ENCODE results near the gene TXNRD3. TPM values are rescaled to one million over a fixed set of nuclear protein-coding genes. Genes with fewer than 3 reads are reported as not detected.

TXNRD3 gene
- polyA plus RNA-seq, 2 of the 4 experiments (the other 2 are of a cell fraction): 4.6 to 5.8 TPM

DNA sequence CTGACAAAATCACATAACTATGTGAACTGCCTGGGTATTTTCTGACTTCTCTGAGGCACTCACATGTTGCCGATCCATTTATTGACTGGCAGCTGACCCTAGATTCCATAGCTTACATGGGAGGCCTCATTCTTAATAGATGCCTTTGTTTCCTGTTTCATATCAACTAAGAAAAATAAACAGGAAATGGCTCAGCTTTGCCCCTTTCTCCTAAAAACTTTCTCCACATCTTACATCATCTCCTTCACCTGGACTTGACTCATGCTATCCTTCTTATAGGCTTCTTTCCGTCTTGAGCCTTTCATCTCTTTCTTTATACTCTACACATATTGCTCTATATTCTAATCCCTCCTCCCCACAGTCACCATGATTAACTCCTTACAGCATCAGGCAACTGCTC lies 38.0 kb downstream of the TXNRD3 start:
- 91% methylated on average over 2 of the region's 2 CpGs for WGBS (ENCODE audit: missing lambda C conversion rate)
- no peak for FAIRE-seq
- Histone ChIP-seq H3K4me1 (no peaks in the 10 kb centered on the region), H3K4me3 (no peak overlapping the region), H3K9me3 (no peaks in the 10 kb centered on the region), H3K4me2 (no peak overlapping the region), H3K27ac (no peak overlapping the region)
- ChIA-PET CTCF (no interaction called here), POLR2A (no interaction called here)
- ATAC-seq: no peak
- TF ChIP-seq NPAS2 (CRISPR knock-in tag; IDR thresholded peaks at IDR 0.05; ENCODE audit: borderline replicate concordance) (no peak), FOSL2 (IDR thresholded peaks at IDR 0.05) (no peak), FOSL2 (CRISPR knock-in tag; IDR thresholded peaks at IDR 0.05) (no peak), ZNF302 (CRISPR knock-in tag; IDR thresholded peaks at IDR 0.05) (no peak), JUNB (IDR thresholded peaks at IDR 0.05) (no peak), TFCP2L1 (CRISPR knock-in tag; IDR thresholded peaks at IDR 0.05) (no peak), HOXA7 (CRISPR knock-in tag; IDR thresholded peaks at IDR 0.05) (no peak), GATA3 (IDR thresholded peaks at IDR 0.05; ENCODE audit: borderline replicate concordance) (no peak)
- TF ChIP-seq, protein P1, sequence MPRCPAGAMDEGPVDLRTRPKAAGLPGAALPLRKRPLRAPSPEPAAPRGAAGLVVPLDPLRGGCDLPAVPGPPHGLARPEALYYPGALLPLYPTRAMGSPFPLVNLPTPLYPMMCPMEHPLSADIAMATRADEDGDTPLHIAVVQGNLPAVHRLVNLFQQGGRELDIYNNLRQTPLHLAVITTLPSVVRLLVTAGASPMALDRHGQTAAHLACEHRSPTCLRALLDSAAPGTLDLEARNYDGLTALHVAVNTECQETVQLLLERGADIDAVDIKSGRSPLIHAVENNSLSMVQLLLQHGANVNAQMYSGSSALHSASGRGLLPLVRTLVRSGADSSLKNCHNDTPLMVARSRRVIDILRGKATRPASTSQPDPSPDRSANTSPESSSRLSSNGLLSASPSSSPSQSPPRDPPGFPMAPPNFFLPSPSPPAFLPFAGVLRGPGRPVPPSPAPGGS (IDR thresholded peaks at IDR 0.05): no peak
- TF ChIP-seq, protein P2, sequence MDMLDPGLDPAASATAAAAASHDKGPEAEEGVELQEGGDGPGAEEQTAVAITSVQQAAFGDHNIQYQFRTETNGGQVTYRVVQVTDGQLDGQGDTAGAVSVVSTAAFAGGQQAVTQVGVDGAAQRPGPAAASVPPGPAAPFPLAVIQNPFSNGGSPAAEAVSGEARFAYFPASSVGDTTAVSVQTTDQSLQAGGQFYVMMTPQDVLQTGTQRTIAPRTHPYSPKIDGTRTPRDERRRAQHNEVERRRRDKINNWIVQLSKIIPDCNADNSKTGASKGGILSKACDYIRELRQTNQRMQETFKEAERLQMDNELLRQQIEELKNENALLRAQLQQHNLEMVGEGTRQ (IDR thresholded peaks at IDR 0.05): no peak
- DNase-seq (ENCODE audit: low read depth in 1 of 2, low spot score in 1 of 2): no peak

DNA sequence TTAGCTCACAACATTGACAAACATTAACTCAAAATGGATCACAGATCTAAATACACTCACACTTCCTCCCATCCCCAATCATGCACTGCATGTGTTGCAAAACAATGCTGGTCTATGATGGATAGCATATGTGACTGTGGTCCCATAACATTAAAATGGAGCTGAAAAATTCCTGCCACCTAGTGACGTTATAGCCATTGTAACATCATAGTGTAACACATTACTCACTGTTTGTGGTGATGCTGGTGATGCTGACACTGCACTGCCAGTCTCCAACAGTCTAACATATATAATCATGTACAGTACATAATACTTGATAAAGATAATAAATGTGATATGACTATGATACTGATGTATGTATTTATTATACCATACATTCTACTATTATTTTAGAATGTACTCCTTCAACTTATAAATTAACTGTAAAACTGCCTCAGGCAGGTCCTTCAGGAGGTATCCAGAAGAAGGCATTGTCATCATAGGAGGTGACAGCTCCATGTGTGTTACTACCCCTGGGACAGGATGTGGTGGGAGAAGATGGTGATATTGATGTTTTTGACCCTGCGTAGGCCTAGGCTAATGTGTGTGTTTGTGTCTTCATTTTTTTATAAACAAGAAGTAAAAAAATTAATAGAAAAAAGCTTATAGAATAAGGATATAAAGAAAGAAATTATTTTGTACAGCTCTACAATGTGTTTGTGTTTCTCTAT lies 41.3 kb downstream of the TXNRD3 start:
- H3K4me3 ChIP-seq: no peak overlapping the region
- ChIA-PET CTCF (no interaction called here), POLR2A (no interaction called here)
- H3K27ac ChIP-seq: no peak overlapping the region
- 57% methylated on average over 2 of the region's 2 CpGs for WGBS (ENCODE audit: missing lambda C conversion rate)
- ATAC-seq (no peak), DNase-seq (ENCODE audit: low read depth in 1 of 2, low spot score in 1 of 2) (no peak), FAIRE-seq (no peak)
- no peak overlapping the region for H3K4me2 ChIP-seq
- no peaks in the 10 kb centered on the region for H3K9me3 ChIP-seq
- no peak for TF ChIP-seq TP53 (CRISPR knock-in tag; IDR thresholded peaks at IDR 0.05)
- no peaks in the 10 kb centered on the region for H3K4me1 ChIP-seq

DNA sequence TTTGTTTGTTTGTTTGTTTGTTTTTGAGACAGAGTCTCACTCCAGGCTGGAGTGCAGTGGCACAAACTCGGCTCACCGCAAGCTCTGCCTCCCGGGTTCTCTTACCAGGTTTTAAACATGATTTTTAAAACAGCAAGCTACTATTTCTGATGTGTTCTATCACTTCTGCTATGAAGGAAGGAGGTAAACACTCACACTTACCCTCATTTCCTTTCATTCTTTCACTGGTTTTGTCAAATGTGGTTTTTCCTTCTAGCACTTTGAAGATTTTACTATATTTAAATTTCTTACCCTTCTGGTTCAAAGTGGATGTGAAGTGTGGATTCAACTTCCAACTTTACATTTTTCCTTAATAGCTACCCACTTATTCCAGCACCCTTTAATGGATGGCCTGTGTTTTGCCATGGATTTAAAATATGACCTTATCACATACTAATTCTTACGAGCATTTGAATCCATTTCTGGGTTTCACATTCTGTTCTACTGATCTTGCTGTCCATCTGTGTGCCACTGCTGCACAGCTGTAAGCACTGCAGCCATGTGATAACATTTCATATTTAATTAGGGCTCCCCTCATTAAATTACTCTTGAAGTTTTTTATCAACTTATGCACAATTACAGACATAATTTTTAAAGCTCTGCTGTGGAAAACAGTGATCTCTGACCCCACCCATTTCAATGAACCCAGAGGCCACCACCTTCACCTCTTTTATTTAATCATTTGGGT lies 42.3 kb downstream of the TXNRD3 start:
- Histone ChIP-seq H3K27ac (no peak overlapping the region), H3K4me1 (peaks cover under 1% of the 10 kb centered on the region; the same call in 2 of the 3 replicates), H3K4me2 (no peak overlapping the region), H3K9me3 (no peaks in the 10 kb centered on the region), H3K4me3 (no peak overlapping the region)
- FAIRE-seq (no peak), ATAC-seq (no peak), DNase-seq (ENCODE audit: low read depth in 1 of 2, low spot score in 1 of 2) (no peak)
- ChIA-PET CTCF (interaction anchor here (0.8 kb wide), 1 partner anchor 100 kb away, joined by 3 read pairs; no protein-coding TSS in a partner anchor), POLR2A (no interaction called here)
- TF ChIP-seq KDM1A (IDR thresholded peaks at IDR 0.05; ENCODE audit: low read depth) (no peak), ZFP36 (IDR thresholded peaks at IDR 0.05; ENCODE audit: borderline replicate concordance, partially characterized antibody) (no peak), EHMT2 (IDR thresholded peaks at IDR 0.05; ENCODE audit: low read depth) (no peak), PHF8 (IDR thresholded peaks at IDR 0.05; ENCODE audit: borderline replicate concordance, low read depth) (no peak), SMC3 (IDR thresholded peaks at IDR 0.05) (no peak), KDM5A (IDR thresholded peaks at IDR 0.05) (no peak), HOXA7 (CRISPR knock-in tag; IDR thresholded peaks at IDR 0.05) (no peak), POLR2A (IDR thresholded peaks at IDR 0.05; ENCODE audit: low read length) (no peak), SREBF2 (IDR thresholded peaks at IDR 0.05) (no peak), ZNF302 (CRISPR knock-in tag; IDR thresholded peaks at IDR 0.05) (no peak), MAFK (IDR thresholded peaks at IDR 0.05; ENCODE audit: partially characterized antibody) (no peak), FOSB (CRISPR knock-in tag; IDR thresholded peaks at IDR 0.05) (no peak), TFCP2L1 (CRISPR knock-in tag; IDR thresholded peaks at IDR 0.05) (no peak)
- WGBS (ENCODE audit: missing lambda C conversion rate): 92% methylated on average over 4 of the region's 4 CpGs
